ENCODE data around the gene PRDM8. TPM values are rescaled to one million over a fixed set of nuclear protein-coding genes. Genes with fewer than 3 reads are reported as not detected.

PRDM8 gene
- total RNA-seq, 1 donor = 15.6 TPM

DNA sequence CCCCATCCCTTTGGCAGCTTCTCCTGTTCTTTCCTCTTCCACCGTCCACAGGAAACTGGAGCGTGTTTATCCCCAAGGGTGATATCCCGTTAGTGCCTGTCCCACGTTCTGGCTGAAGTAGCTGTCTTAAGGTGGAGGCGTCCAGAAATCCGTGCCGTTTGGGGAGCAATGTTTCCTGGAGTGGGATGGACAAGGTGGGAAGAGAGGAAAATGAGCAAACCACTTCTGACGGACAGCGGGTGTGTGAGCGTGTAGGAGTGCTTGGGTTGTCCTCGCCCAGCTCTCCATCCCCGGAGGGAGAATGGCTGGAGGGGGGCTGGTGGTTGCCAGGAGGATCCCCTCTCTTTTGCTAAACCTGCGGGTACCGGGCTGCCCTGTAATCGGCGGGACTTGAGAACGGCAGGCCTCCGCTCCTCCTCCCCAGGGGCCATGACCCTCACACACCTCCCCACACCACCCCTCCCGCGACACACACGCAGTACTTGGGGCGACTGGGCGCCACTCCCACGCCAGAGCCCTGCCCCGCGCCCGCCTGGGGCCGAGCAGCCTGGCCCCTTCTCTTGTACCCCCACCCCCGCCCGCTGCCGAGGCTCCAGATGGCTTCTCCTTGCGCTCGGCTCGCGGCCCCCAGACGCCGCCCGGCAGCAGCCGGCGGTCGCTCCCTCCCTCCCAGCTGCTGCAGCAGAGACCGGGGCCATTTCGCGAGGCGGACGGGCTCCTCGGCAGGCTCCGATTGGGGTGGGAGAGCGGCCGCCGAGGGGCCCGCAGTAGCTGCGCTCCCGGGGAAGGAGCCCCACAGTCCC is 13.9 kb upstream of the PRDM8 start:
- TF ChIP-seq, protein P1, sequence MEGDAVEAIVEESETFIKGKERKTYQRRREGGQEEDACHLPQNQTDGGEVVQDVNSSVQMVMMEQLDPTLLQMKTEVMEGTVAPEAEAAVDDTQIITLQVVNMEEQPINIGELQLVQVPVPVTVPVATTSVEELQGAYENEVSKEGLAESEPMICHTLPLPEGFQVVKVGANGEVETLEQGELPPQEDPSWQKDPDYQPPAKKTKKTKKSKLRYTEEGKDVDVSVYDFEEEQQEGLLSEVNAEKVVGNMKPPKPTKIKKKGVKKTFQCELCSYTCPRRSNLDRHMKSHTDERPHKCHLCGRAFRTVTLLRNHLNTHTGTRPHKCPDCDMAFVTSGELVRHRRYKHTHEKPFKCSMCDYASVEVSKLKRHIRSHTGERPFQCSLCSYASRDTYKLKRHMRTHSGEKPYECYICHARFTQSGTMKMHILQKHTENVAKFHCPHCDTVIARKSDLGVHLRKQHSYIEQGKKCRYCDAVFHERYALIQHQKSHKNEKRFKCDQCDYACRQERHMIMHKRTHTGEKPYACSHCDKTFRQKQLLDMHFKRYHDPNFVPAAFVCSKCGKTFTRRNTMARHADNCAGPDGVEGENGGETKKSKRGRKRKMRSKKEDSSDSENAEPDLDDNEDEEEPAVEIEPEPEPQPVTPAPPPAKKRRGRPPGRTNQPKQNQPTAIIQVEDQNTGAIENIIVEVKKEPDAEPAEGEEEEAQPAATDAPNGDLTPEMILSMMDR (IDR thresholded peaks at IDR 0.05; ENCODE audit: insufficient read depth, low read length) = no peak
- no peak for DNase-seq (ENCODE audit: low read depth)
- peak overlapping the region; percentile 91 for H3K4me3 ChIP-seq (ENCODE audit: low read depth, low read length)

DNA sequence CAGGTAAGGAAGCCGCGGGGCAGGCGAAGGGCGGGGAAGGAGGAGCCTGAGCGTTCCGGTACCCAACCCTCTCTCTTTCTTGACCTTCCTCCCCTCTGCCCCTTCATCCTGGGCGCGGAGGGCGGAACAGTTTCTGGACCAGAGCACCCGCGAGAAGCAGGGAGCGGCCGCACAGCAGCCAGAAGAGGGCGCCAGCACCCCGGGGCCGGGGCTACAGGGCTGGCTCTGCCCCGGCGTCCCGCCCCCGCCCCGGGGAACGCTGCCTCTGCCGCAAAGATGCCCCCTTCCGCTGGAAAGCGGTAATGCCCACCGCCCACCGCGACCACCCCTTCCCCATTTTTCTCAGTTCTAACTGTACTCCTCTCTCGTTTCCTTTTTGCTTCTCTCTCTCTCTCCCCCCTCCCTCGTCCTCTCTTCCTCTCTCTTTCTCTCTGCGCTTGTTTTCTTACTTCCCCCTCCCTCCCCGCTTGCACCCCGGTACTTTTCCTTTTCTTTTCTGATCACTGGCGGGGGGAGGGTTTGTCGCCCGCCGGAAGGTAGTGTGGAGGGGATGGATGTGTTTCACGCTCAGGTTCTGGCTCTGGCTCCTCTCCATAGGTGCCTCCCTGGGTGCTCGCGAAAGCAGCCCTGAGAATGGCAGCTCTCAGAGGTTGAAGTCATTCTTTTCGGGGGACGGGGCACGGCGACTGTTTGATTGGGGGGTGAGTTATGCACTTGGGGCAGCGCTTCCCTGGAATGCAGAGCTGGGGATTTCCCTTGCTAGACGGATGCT is 13.1 kb upstream of the PRDM8 start:
- peak; percentile 85 for DNase-seq (ENCODE audit: low read depth)
- H3K4me3 ChIP-seq (ENCODE audit: low read depth, low read length) = peak overlapping the region; percentile 91
- TF ChIP-seq, protein P1 (IDR thresholded peaks at IDR 0.05; ENCODE audit: insufficient read depth, low read length) = peak; percentile 80

DNA sequence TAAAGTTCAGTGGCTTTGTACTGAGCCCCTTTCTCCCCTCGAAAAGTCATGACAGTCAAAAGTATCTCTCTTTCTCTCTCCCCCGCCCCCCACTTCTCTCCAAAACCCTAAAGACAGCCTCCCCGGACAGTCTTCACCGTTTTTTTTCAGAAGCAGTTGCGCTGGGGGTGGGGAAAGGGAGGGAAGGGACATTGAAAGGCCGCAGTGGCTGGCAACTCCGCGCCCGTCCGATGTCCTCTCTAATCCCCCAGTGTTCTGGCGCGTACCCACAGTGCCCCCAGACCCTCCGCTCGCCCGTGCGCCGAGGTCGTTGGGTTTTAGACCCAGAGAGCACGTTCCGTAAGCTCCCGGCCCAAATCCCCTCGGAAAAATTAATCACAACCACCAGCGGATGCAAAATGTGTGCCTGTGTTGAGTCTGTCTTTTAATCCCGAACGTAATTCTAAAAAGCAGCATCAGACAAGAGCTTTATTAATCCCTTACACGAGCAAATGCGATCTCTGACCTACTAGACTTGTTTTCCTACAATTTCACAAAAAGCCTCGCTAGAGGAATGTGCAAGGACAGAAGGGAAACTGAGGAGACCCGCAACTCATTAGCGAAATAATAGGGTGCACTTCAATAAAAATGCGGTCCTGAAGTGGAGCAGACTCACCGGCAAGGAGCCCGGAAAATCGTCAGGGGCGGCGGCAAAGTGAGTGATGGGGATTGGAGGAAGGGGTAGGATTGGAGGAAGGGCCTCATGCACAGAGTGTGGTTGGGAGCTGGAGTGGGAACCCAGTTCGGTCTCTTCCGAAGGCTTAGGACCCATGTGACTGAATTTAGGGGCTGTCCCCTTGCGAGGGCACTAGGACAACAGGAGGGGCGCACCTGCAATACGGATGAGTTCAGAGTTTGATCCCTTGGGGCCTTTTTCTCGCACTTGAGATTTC is 12.2 kb upstream of the PRDM8 start:
- H3K4me3 ChIP-seq (ENCODE audit: low read depth, low read length) = peak overlapping the region; percentile 91
- DNase-seq (ENCODE audit: low read depth) = no peak
- TF ChIP-seq, protein P1 (IDR thresholded peaks at IDR 0.05; ENCODE audit: insufficient read depth, low read length) = no peak

DNA sequence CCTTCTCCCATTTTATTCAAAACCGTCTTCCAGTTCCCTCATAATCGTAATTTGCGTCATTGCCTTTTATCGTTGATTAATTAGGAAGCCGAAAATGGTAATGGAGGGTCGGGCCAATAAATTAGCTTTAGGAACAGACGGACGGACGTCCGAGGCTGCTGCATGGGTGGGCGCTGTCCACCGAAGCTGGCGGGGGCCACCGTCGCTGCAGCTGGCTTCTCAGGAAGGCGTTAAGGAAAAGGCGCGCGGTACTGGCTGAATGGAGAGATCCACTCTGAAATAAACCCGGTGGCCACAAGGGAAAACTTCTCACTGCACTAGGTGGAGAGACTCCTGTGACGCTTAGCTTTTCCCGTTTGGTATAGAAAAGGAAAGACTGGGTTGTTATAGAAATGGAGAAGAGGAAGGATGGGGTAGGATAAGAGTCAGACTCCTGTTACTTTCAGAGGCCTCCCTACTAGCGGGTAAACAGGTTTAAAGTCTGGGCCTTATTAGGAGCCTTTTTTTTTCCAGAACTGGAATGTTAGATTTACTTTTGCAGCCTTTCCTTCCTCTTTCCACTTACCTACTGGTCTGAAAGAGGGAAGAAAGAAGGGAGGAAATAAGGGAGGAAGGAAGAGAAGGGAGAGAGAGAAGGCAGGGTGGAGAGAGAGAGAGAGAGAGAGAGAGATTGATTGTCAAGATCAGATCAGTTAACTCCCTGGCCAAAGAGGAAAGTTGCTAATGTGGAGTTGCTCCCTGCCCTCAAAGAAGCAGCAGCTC is 11.3 kb upstream of the PRDM8 start:
- peak overlapping the region; percentile 91 for H3K4me3 ChIP-seq (ENCODE audit: low read depth, low read length)
- no peak for DNase-seq (ENCODE audit: low read depth)

DNA sequence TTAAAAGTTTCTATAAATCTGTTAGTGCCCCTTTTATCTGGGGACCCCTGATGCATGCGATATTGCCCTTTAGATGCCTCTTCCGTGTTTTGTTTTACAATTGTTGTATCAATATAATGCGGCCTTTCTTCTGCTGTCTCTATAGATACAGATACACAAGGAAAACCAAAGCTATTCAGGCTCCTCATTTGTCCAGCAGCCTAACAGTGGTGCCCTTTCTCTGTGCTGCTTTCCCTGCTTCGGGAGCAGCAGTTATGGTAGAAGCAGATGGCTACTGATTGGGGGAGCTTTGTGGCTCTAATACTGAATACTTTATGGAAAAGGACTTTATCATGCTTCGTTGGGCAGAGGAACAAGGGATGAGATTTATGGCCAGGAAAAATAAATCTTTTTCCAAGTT is 10.6 kb upstream of the PRDM8 start:
- TF ChIP-seq, protein P1 (IDR thresholded peaks at IDR 0.05; ENCODE audit: insufficient read depth, low read length) = no peak
- no peak for DNase-seq (ENCODE audit: low read depth)
- no peak overlapping the region for H3K4me3 ChIP-seq (ENCODE audit: low read depth, low read length)

More for the DNA sequence above, 11.3 kb upstream of the PRDM8 start:
- TF ChIP-seq, protein P1 (IDR thresholded peaks at IDR 0.05; ENCODE audit: insufficient read depth, low read length) = no peak

DNA sequence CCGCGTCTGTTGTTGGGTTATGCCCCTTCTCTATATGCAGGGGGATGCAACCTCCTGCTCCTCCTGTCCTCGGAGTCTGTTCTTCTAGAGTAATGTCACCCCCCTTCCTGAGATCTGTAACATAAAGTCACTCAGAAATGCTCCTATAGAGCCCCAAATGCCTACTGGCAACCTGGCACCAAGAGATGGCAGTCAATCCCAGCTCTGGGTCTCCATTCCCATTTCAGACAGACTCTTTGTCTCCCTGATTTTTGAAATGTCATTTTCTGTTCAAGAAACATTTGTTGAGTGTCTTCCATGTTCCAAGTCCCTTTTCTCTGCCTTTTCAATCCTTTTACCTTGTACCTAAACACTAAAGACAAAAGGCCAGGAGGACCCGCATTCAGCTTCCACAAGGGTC is 9.6 kb upstream of the PRDM8 start:
- no peak for DNase-seq (ENCODE audit: low read depth)
- no peak overlapping the region for H3K4me3 ChIP-seq (ENCODE audit: low read depth, low read length)
- TF ChIP-seq, protein P1 (IDR thresholded peaks at IDR 0.05; ENCODE audit: insufficient read depth, low read length) = no peak

Measured in fibroblast of the aortic adventitia (primary cell).